H9 (cell line): ENCODE measurements around the gene KREMEN2. TPM values are rescaled to one million over a fixed set of nuclear protein-coding genes. Genes with fewer than 3 reads are reported as not detected.

ENCODE experiments used
- DNase-seq: peaks from one replicate; pipeline ENCODE4 v3.0.0-alpha.2; 2017
- H2AFZ ChIP-seq: one replicate; pipeline ENCODE4 v1.6.1; 2013; ENCODE audit warnings: mild to moderate bottlenecking, low read length, control low read depth, moderate library complexity
- H2AK5ac ChIP-seq: 2 replicates; pipeline ENCODE4 v1.6.1; 2013; ENCODE audit warnings: low read length, control low read depth, mixed read lengths; ENCODE audit not compliant: insufficient read length
- H2BK120ac ChIP-seq: one replicate; pipeline ENCODE4 v1.6.1; 2013; ENCODE audit warnings: low read depth, mild to moderate bottlenecking, low read length, control low read depth, inconsistent platforms; ENCODE audit not compliant: poor library complexity, severe bottlenecking
- H2BK12ac ChIP-seq: 2 replicates; pipeline ENCODE4 v1.6.1; 2013; ENCODE audit warnings: low read length, control low read depth, mixed read lengths, low read depth; ENCODE audit not compliant: insufficient read length
- H2BK15ac ChIP-seq: 2 replicates; pipeline ENCODE4 v1.6.1; 2013; ENCODE audit warnings: low read depth, low read length, control low read depth
- H2BK20ac ChIP-seq: one replicate; pipeline ENCODE4 v1.6.1; 2013; ENCODE audit warnings: low read depth, mild to moderate bottlenecking, low read length, control low read depth, inconsistent platforms; ENCODE audit not compliant: poor library complexity, severe bottlenecking
- H2BK5ac ChIP-seq: 2 replicates; pipeline ENCODE4 v1.6.1; 2013; ENCODE audit warnings: low read length, control low read depth, mixed read lengths; ENCODE audit not compliant: insufficient read length
- H3K14ac ChIP-seq: 2 replicates; pipeline ENCODE4 v1.6.1; 2013; ENCODE audit warnings: low read length, control low read depth; ENCODE audit not compliant: insufficient read depth
- H3K18ac ChIP-seq: 2 replicates; pipeline ENCODE4 v1.6.1; 2013; ENCODE audit warnings: low read depth, mild to moderate bottlenecking, mixed read lengths, low read length, control low read depth; ENCODE audit not compliant: insufficient read length
- H3K23ac ChIP-seq: 2 replicates; pipeline ENCODE4 v1.6.1; 2013; ENCODE audit warnings: low read length, control low read depth, mixed read lengths, low read depth; ENCODE audit not compliant: insufficient read length
- H3K23me2 ChIP-seq: 2 replicates; pipeline ENCODE4 v1.6.1; 2013; ENCODE audit warnings: low read depth, mild to moderate bottlenecking, mixed read lengths, low read length, control low read depth; ENCODE audit not compliant: insufficient read length, poor library complexity, severe bottlenecking
- H3K27ac ChIP-seq: 2 replicates; pipeline ENCODE4 v1.5.1; 2013; ENCODE audit warnings: low read length, control low read depth, mixed read lengths, low read depth; ENCODE audit not compliant: insufficient read length
- H3K27me3 ChIP-seq: 2 replicates; pipeline ENCODE4 v1.6.1; 2013; ENCODE audit warnings: low read length, control low read depth, inconsistent platforms; ENCODE audit not compliant: insufficient read depth
- H3K4ac ChIP-seq: 2 replicates; pipeline ENCODE4 v1.6.1; 2013; ENCODE audit warnings: low read depth, mild to moderate bottlenecking, control low read depth, inconsistent platforms, low read length, moderate library complexity
- H3K4me1 ChIP-seq: 2 replicates; pipeline ENCODE4 v1.6.1; 2013; ENCODE audit warnings: low read length, control low read depth, inconsistent platforms; ENCODE audit not compliant: insufficient read depth
- H3K4me2 ChIP-seq: 2 replicates; pipeline ENCODE4 v1.6.1; 2013; ENCODE audit warnings: low read length, control low read depth, mixed read lengths; ENCODE audit not compliant: insufficient read length, insufficient read depth
- H3K56ac ChIP-seq: 2 replicates; pipeline ENCODE4 v1.6.1; 2013; ENCODE audit warnings: low read depth, mild to moderate bottlenecking, mixed read lengths, low read length, control low read depth; ENCODE audit not compliant: insufficient read length
- H3K79me1 ChIP-seq: 2 replicates; pipeline ENCODE4 v1.6.1; 2013; ENCODE audit warnings: low read depth, mild to moderate bottlenecking, moderate library complexity, low read length, control low read depth, inconsistent platforms; ENCODE audit not compliant: insufficient read depth, poor library complexity, severe bottlenecking
- H3K79me2 ChIP-seq: 2 replicates; pipeline ENCODE4 v1.6.1; 2013; ENCODE audit warnings: low read length, control low read depth, inconsistent platforms; ENCODE audit not compliant: insufficient read depth
- H3K9ac ChIP-seq: 2 replicates; pipeline ENCODE4 v1.6.1; 2013; ENCODE audit warnings: low read length, control low read depth, mixed read lengths; ENCODE audit not compliant: insufficient read length; ENCODE audit errors: extremely low read depth
- H3K9me3 ChIP-seq: one replicate; pipeline ENCODE4 v1.6.1; 2013; ENCODE audit warnings: low read depth, low read length, inconsistent platforms; ENCODE audit not compliant: control insufficient read depth
- H3T11ph ChIP-seq: one replicate; pipeline ENCODE4 v1.6.1; 2013; ENCODE audit warnings: mild to moderate bottlenecking, low read length, control low read depth, inconsistent platforms
- H4K20me1 ChIP-seq: one replicate; pipeline ENCODE4 v1.6.1; 2013; ENCODE audit not compliant: control insufficient read depth, insufficient read length, insufficient read depth
- H4K5ac ChIP-seq: 2 replicates; pipeline ENCODE4 v1.6.1; 2013; ENCODE audit warnings: low read depth, mild to moderate bottlenecking, mixed read lengths, low read length, control low read depth; ENCODE audit not compliant: insufficient read length
- H4K8ac ChIP-seq: replicated peaks from 2 replicates; pipeline ENCODE4 v1.6.1; 2013; ENCODE audit warnings: low read length, control low read depth, mixed read lengths, low read depth; ENCODE audit not compliant: insufficient read length
- H4K91ac ChIP-seq: 2 replicates; pipeline ENCODE4 v1.6.1; 2013; ENCODE audit warnings: low read depth, mild to moderate bottlenecking, moderate library complexity, mixed read lengths, low read length, control low read depth; ENCODE audit not compliant: insufficient read length
- H3K27ac Mint-ChIP-seq, 3 experiments: 2 replicates in 2 of 3; 3 replicates in 1 of 3; pipeline ENCODE4 v1.8.0; 2020 to 2021; ENCODE audit warnings: mixed read lengths in 3 of 3, mild to moderate bottlenecking in 1 of 3, moderate library complexity in 1 of 3
- H3K27me3 Mint-ChIP-seq: 2 replicates; pipeline ENCODE4 v1.8.0; 2021; ENCODE audit warnings: low read depth, mild to moderate bottlenecking, moderate library complexity, mixed read lengths
- H3K36me3 Mint-ChIP-seq, 3 experiments: 2 replicates in 2 of 3; 3 replicates in 1 of 3; pipeline ENCODE4 v1.8.0; 2020 to 2021; ENCODE audit warnings: low read depth in 3 of 3, mixed read lengths in 3 of 3; ENCODE audit not compliant: insufficient read depth in 1 of 3
- H3K4me1 Mint-ChIP-seq, 2 experiments: 2 replicates each; pipeline ENCODE4 v1.8.0; 2020; ENCODE audit warnings: mixed read lengths in 2 of 2
- H3K4me3 Mint-ChIP-seq, 2 experiments: 2 replicates in 1 of 2; 3 replicates in 1 of 2; pipeline ENCODE4 v1.8.0; 2020 to 2021; ENCODE audit warnings: mild to moderate bottlenecking in 2 of 2, mixed read lengths in 2 of 2, moderate library complexity in 1 of 2
- H3K9me3 Mint-ChIP-seq, 2 experiments: 2 replicates in 1 of 2; 3 replicates in 1 of 2; pipeline ENCODE4 v1.8.0; 2020; ENCODE audit warnings: mild to moderate bottlenecking in 2 of 2, mixed read lengths in 2 of 2, moderate library complexity in 1 of 2
- CTCF ChIP-seq: fragments of 200-600 bp; sonication (generic); conservative IDR thresholded peaks from 3 replicates; pipeline ENCODE4 v1.8.0; 2021; ENCODE audit warnings: antibody characterized with exemption, mild to moderate bottlenecking
- WGBS: extraction: QIAGEN DNeasy Blood & Tissue Kit; methylation state at CpG from one replicate; pipeline ENCODE4 v1.1.7; 2013; ENCODE audit warnings: missing lambda C conversion rate, low lambda C conversion rate, mixed read lengths; ENCODE audit not compliant: insufficient read length; ENCODE audit errors: extremely low coverage; 5-methylcytosine and 5-hydroxymethylcytosine counted together
- total RNA-seq: library from RNA; stranded (reverse); gene quantifications from 2 replicates; pipeline ENCODE4 v1.2.1, GENCODE V29; 2021

The KREMEN2 gene
- total RNA-seq, 1 experiment from 2014 or later, result 12.8 TPM

- no peak overlapping the region for H3K9ac ChIP-seq
- no peak overlapping the region for H3K23ac ChIP-seq
- H2AK5ac ChIP-seq, result no peak overlapping the region
- H3K4me1 ChIP-seq, result no peaks in the 10 kb centered on the region
- no peak overlapping the region for H2AFZ ChIP-seq
- H2BK20ac ChIP-seq, result no peak overlapping the region
- no peak overlapping the region for H2BK5ac ChIP-seq
- H3K79me1 ChIP-seq, result no peaks in the 10 kb centered on the region
- H3K4me2 ChIP-seq, result no peak overlapping the region
- H3K4me3 Mint-ChIP-seq, result no peak overlapping the region
- H4K5ac ChIP-seq, result no peak overlapping the region
- no peak for DNase-seq
- no peak overlapping the region for H3K14ac ChIP-seq
- H2BK15ac ChIP-seq, result no peak overlapping the region
- peaks cover 4% of the 10 kb centered on the region for H3K23me2 ChIP-seq
- peaks cover 11 to 47% (median 41%) of the 10 kb centered on the region in 3 experiments; a peak in 6 of 7 replicates for H3K36me3 Mint-ChIP-seq
- no peaks in the 10 kb centered on the region for H3K27me3 ChIP-seq
- H3K27ac Mint-ChIP-seq, result no peak overlapping the region
- H3K79me2 ChIP-seq, result no peaks in the 10 kb centered on the region
- no peaks in the 10 kb centered on the region for H3K9me3 Mint-ChIP-seq
- H3K4ac ChIP-seq, result no peak overlapping the region
- peaks cover 15 to 16% of the 10 kb centered on the region in 2 experiments for H3K4me1 Mint-ChIP-seq
- H3K27me3 Mint-ChIP-seq, result no peaks in the 10 kb centered on the region; the same call in none of the 2 replicates
- H3K18ac ChIP-seq, result no peak overlapping the region
- no peak overlapping the region for H3K56ac ChIP-seq
- no peak overlapping the region for H4K91ac ChIP-seq
- H2BK12ac ChIP-seq, result no peak overlapping the region
- no peaks in the 10 kb centered on the region for H3K9me3 ChIP-seq
- no peak for TF ChIP-seq CTCF
- no CpG with 5 or more reads among the region's 15 CpGs for WGBS
- no peak overlapping the region for H4K8ac ChIP-seq
- no peak overlapping the region for H3T11ph ChIP-seq
- peaks cover 3% of the 10 kb centered on the region for H4K20me1 ChIP-seq
- no peak overlapping the region for H3K27ac ChIP-seq
- no peak overlapping the region for H2BK120ac ChIP-seq
Observed at GRCh38 chr16:2974319-2975056, 10.4 kb downstream of the KREMEN2 start.
